ENCODE data around the gene LGALS7.
"Not testable (repeated sequence)": the region's sequence is repeated elsewhere in the genome, so short reads cannot be mapped to it uniquely, and the experiment has no call there.

Gene LGALS7

DNA sequence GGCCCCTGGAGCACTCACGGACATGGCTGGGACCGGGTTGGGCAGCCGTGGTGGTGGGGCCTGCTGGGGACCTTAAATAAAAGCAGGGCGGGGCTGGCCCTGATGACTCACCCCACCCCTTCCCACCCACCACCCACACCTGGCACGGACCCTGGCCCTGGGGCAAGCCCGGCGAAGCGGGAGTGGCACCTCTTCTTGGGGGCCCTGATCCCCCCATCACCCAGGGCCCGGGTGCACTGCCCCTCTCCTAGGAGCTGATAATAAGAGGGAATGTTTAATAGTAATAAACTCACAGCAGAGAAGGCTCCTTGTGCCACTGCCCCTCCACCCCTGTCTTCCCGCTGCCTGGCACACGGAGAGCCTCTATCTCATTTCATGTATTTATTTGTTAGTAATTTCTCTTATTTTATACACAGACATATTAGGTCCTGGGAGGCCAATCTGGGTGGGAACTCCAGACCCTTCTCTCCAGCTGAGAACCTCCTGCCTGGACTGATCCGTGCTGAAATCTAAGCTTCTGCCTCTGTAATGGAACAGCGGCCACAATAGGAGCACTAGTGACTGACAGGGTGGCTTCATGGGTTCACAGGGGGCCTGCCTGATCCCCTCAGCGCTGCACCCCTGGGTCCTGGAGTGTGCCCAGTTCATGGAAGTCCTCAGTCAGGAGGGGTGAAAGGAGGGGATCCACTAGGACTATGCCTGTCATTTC is at the start of gene LGALS7:
LGALS7 (minus strand) TSS at position 49 of the 709 bp plus-strand sequence; CDS start at position 24, 25 bp downstream.
- DNase-seq (ENCODE audit: low spot score): no peak

DNA sequence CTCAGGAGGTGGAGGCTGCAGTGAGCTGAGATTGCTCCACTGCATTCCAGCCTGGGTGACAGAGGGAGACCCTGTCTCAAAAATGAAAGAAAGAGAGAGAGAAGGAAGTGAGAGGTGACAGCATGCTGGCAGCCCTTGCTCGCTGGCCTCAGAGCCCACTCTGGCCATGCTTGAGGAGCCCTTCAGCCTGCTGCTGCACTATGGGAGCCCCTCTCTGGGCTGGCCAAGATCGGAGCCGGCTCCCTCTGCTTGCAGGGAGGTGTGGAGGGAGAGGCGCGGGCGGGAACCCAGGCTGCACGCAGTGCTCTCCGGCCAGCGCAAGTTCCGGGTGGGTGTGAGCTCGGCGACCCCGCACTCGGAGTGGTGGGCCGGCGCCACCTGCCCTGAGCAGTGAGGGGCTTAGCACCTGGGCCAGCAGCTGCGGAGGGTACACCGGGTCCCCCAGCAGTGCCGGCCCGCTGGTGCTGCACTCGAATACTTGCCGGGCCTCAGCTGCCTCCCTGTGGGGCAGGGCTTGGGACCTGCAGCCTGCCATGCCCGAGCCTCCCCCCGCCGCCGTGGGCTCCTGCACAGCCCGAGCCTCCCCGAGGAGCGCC is 48.0 kb upstream of the LGALS7 start:
- not testable (repeated sequence) for DNase-seq (ENCODE audit: low spot score)

DNA sequence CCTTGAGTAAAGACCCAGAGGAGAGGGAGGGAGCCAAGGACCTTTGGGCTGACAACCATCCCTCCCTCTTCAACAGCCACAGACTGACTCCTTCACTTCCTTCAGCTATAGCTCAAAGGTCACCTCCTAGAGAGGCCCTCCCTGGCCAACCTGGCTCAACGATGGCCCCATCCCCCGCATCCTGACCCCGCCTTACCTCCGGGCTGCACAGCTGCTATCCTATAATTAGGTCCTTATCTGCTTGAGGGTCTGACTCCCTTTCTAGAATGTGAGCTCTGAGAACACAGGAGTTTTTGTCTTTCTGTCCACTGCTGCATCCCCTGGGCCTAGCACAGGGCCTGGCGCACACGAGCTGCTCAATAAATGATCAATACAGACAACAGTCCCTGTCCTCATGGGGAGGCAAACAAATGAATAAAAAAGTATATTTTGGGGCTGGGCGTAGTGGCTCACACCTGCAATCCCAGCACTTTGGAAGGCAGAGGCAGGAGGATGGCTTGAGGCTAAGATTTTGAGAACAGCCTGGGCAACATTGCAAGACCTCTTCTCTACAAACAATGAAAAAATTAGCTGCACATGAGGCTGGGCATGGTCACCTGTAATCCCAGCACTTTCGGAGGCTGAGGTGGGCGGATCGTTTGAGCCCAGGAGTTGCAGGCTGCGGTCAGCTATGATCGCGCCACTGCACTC is 46.1 kb upstream of the LGALS7 start:
- no peak for DNase-seq (ENCODE audit: low spot score)

DNA sequence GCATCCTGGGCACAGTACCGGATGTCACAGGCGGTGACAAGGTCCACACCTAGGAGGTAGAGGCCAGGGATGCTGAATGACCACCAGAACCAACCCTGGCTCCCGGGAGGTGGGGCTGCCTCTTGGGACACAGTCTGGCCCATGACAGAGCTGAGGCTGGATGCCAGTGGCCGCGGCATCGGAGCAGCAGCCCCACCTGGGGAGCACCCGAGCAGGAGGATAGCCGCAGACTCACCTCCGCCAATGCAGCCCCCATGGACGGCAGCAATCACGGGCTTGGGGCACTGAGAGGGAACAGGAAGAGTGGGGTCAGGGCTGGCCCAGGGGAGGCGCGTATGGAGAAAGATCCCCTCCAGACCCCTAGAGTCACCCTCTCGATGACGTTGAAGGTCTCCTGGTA is 43.8 kb upstream of the LGALS7 start:
- no peak for DNase-seq (ENCODE audit: low spot score)

DNA sequence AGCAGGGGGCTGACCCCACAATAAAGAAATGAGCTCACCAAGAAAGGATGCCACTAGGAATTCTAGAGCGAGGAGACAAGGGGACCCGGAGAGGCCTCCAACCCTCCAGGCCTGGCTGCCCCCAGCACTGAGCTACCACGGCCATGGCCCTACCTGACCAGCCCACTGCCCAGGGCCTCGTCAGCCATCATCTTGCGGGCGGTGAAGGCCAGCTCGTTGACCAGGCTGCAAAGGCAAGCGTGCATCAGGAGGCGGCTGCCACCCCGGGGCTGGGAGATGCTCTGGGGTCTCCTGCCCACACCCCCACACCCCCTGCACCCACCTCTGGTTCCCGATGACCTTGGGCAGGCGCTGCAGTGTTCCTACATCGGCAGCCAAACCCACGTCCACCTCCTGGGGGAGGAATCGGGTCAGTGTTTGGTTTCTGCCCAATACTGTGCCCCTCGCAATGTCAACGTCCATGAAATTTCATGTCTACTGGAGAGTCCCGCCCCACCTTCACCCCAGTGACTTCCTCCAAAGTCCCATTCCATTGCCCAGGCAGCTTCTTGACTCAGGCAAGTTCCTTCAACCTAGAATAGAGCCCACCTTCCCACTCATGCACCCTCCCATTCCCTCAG is 42.9 kb upstream of the LGALS7 start:
- no peak for DNase-seq (ENCODE audit: low spot score)

DNA sequence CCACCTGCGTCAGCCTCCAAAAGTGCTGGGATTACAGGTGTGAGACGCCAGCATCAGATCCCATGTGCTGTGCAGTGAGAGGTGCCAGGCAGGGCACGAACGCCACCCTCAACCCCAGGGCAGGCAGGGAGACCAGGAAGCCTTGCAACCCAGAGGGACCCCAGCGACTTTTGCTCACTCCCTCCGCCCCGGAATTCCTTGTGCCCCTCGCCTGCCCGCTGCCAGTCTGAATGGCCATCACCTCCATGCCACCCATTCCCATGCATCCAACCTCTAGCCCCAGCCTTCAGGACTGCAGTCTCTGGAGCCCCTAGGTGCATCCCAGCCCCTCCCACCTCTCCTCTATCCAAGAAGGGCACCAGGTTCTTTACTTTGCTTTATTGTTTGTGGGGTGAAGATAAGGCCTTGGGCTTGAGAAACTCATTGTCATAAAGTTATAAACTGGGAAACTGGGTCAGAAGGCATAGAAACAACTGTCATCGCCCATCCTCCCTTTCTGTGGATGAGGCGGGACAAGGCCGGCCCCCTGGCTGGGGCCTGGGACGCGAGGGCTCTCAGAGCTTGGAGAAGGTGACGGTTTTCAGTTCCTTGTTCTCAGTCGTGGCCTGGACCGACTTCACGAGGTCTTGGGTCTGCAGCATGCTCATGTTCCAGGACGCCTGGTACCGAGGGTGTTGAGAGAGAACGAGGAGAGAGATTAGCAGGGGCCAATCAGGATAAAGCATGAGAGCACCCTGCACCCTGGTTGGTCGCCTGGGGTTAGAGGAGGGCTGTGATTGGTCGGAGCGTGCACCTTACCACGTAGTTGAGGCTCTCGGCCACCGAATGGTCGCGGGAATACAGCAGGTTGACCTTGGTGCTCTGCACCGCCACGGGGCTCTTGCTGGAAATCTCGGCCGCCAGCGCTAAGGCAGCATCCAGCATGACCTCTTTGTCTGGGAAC is 42.0 kb upstream of the LGALS7 start:
- DNase-seq (ENCODE audit: low spot score): no peak

DNA sequence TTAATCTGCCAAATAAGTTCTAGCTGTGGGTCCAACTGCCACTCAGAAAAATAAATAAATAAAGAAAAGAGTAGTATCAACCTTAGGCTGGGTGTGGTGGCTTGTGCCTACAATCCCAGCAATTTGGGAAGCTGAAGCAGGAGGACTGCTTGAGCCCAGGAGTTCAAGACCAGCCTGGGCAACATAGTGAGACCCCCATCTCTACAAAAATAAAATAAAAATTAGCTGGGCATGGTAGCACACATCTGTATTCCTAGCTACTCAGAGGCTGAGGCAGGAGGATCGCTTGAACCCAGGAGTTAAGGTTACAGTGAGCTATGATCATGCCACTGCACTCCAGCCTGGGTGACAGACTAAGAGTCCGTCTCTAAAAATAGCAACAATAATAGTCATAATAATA is 40.6 kb upstream of the LGALS7 start:
- not testable (repeated sequence) for DNase-seq (ENCODE audit: low spot score)

DNA sequence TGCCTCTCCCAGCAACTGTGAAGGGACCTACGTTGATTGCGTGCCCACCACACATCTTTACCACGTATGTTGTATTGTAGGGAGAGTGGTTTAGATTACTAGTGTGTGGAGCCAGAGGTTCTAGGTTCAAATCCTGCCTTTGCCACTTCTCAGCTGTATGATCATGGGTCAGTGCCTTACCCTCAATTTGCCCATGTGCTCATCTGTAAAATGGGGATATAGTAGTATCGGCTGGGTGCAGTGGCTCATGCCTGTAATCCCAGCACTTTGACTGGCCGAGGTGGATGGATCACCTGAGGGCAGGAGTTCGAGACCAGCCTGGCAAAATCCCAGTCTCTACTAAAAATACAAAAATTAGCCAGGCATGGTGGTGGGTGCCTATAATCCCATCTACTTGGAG is 40.0 kb upstream of the LGALS7 start:
- no peak for DNase-seq (ENCODE audit: low spot score)

DNA sequence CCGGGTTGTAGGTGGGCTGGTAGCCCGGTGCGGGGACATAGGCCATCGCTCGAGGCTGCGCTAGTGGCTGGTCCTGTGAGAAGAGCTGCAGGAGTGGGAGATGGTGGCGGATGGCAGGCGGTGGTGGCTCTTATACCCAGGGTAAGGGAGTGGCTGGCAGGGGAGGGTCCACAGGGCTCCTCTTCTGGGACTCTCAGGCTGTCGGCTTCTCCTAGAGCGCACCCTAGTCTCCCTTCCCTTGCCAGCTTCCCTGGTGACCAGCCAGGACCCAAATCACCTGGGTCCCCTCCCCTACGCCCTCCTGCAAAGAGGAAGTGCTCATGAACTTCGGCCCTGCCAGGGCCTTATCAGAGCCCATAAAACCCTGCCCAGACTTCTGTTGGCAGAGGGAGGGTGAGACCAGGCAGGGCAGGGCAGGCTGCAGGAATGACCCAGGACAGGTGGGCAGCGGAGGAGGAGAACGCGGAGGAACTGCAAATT is 39.6 kb upstream of the LGALS7 start, which contains the start of gene LGALS4:
LGALS4 (minus strand) TSS at position 105 of the 480 bp plus-strand sequence; CDS start at position 46, 59 bp downstream.
- no peak for DNase-seq (ENCODE audit: low spot score)

DNA sequence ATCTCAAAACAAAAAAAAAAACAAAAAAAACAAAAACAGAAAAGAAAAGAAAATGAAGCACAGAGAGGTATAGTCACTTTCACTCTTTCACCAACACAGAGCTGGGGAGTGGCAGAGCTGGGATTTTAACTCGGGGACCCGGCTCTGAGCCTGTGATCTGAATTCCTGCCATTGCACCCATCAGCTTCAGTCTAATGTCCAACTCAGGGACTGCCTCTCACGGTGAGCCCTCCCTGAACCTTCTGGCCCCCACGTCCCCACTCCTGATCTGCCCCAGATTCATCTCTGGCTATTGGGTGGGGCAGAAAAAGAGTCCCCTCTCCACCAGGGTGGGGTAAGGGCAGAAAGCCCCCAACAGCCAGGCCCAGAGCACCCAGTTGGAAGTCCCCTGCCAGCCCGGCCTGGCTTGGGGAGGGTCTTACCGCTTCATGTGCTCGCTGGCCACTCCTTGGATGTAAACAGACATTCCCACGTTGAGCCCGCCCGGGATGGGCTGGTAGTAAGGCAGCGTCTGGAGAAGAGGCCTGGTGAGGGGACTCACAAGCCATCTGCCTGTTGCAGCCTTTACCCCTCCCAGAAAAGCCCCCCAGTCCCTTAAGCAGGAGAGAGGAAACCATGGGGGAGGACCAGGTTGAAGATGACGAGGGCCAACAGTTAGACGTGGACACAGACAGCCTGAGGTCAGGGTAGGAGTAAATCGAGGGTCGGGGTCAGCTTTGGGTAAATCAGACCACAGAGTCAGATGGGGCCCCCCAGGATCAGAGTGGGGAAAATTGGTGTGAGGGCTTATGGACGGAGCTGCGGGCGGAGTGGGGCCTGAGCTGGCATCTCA is 38.9 kb upstream of the LGALS7 start:
- no peak for DNase-seq (ENCODE audit: low spot score)

DNA sequence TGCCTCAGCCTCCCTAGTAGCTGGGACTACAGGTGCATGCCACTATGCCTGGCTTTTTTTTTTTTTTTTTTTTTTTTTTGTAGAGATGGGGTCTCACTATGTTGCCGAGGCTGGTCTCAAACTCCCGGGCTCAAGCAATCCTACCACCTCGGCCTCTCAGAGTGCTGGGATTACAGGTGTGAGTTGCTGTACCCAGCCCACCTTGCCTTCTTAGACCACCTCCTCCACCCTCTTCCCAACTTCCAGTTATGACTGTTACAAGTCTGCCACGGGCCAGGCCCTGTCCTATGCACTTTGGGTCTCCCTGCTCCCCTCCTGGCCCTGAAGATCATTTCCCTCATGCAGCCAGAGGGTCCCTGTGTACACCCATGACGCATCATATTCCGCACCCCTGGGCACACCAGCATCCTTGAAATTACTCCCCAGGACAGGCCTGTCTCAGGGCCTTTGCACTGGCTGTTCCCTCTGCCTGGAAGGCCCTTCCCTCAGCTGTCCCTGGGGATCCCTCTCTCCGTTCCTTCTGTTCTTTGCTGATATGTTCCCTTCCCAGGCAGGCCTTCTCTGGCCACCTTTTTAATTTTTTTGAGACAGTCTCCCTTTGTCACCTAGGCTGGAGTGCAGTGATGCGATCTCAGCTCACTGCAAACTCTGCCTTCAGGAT is 36.4 kb upstream of the LGALS7 start:
- no peak for DNase-seq (ENCODE audit: low spot score)

DNA sequence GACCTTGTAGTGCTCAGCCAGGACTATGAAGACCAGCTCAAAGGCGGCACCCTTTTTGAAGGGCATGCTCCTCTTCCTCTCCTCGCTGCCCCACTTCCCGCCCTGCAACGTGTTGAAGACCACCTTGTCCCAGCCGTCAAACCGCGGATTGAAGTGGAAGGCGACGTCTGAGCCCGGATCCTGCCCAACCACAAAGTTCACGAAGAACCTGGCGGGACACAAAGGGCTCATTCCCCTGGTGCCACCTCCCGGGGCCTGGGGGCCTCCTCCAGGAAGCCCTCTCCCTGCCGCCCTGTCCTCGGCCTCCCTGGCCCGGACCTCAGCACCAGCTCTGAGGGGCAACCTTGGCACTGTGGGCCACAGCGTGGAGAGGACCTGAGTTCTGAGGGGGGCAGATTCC is 35.4 kb upstream of the LGALS7 start:
- DNase-seq (ENCODE audit: low spot score): no peak

DNA sequence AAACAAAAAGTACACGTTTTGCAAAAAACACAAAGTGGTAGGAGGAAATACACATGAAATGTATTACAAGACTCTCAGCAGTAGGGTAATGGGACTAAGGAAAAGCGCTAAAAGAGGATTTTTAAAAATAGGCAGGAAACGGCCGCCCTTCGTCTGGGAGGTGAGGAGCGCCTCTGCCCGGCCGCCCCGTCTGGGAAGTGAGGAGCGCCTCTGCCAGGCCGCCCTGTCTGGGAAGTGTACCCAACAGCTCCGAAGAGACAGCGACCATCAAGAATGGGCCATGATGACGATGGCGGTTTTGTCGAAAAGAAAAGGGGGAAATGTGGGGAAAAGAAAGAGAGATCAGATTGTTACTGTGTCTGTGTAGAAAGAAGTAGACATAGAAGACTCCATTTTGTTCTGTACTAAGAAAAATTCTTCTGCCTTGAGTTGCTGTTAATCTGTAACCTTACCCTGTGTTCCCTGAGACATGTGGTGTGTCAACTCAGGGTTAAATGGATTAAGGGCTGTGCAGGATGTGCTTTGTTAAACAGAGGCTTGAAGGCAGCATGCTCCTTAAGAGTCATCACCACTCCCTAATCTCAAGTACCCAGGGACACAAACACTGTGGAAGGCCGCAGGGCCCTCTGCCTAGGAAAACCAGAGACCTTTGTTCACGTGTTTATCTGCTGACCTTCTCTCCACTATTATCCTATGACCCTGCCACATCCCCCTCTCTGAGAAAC is 34.2 kb upstream of the LGALS7 start:
- DNase-seq (ENCODE audit: low spot score): not testable (repeated sequence)

DNA sequence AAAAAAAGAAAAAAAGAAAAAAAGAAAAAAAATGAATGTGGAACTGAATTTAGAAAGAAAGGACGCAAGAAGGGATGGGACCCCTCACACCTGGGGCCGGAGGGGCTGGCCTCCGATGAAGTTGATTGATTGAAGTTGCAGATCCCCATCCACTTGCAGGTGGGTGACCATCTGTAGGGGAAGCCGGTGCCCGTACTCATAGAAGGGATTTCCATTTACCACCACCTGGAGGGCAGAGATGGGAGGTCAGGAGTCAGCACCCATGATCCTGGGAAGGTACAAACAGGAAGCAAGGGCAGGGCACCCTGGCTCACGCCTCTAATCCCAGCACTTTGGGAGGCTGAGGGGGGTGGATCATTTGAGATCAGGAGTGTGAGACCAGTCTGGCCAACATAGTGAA is 33.1 kb upstream of the LGALS7 start:
- no peak for DNase-seq (ENCODE audit: low spot score)

DNA sequence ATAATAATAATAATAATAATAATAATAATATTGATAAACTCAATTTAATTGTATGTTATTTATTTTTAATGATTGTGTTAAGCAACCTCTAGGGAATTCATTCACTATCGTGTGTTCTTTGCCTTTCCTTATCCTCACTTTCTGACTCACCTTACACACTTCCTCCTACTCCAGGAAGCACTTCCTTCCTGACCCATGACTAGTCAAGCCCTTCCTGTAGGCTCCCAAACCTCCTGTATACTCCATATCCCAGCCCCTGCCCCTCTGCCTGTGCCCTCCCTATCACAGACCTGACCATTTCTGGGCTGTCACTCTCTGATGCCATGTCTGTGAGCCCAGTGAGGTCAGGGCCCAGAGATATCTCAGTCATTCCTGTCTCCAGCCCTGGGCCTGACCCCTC is 31.9 kb upstream of the LGALS7 start:
- no peak for DNase-seq (ENCODE audit: low spot score)

DNA sequence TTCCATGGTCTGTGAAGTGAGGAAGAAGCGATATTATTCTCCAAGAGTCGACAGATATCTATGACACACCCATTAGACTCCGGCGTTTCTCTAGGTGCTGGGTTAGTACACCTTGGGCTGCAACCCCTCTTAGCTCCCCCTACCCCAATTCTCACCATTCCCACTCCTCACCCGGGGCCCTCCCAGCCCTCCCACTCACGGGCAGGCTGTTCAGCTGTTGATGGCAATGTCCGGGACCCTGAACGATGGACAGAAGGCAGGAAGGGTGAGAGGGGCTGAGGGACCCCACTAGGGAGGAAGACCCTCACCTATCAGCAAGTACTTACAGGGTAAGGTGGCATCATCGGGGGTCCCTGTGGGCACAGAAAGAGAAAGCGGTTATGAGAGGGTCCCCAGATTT is 30.2 kb upstream of the LGALS7 start:
- DNase-seq (ENCODE audit: low spot score): no peak

DNA sequence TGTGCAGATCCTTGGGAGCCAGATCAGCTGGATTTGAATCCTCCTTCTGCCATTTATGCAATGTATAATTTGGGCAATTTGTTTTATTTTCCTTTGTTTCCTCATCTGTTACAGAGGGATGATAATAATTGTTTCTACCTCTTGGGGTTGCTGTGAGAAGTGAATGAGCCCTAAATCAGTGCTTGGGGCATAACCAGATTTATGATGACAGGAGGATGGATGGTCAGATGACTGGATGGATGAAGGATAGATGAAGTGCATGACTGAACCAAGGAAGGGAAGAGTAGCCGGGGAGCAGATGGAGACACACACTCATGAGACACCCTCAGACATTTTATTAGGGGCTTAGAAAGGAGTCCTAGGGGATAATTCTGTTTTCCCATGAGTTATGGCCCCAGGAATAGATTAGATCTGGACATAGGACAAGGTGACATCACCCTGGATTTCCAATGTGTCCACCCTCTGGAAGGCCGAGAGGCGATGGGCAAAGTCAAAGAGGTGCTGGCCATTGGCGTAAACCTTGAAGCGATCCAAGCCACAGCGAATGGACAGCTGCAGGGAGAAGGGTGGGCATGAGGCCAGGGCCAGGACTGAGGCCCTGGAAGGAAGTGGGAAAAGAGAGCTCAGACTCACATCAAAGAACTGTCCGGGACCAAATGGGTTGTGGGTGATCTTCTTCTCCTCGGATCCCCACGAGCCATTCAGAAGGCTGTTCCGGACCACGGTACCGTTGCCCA is 28.2 kb upstream of the LGALS7 start:
- DNase-seq (ENCODE audit: low spot score): no peak

DNA sequence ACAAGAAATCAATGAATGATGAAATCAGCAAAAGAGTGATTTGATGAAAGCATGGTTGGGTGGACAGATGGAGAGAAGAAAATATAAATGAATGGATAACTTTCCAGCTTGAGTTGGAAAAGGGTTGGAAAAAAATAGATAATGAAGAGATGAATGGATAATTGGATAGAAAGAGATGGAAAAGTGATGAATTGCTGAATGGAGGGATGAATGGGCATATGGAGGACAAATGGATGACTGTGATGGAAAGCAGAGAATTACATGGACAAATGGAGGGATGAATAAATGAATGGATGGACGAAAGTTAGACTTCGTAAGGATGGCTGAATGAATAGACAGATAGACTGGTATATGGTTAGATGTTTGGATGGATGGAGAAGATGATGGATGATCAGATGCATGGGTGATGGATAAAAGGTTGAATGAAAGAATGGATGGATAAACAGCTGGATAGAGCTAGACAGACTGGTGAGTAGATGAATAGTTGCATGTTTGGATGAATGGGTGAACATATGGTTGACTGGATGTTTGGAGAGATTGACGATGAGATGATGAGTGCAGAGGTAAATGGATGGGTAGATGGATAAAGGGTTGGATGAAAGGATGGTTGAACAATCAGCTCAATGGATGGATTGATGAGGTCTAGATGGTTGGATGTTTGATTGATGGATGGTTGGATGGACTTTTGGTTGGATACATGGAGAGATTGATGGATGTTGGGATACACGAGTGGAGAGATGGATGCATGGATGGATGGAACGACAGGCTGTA is 27.4 kb upstream of the LGALS7 start:
- no peak for DNase-seq (ENCODE audit: low spot score)

All from AG08395 (cell line).